ENCODE measurements around the gene MYH11. TPM values are rescaled to one million over a fixed set of nuclear protein-coding genes. Genes with fewer than 3 reads are reported as not detected.

The MYH11 gene
- total RNA-seq, 1 experiment from 2014 or later: not detected

- CTCF ChIA-PET: interaction anchor here (3.2 kb wide), 1 partner anchor 11 kb away, joined by 18 read pairs; no protein-coding TSS in a partner anchor
- no peaks in the 10 kb centered on the region for H3K27me3 Mint-ChIP-seq (ENCODE audit: insufficient read depth, unreplicated experiment)
Observed at GRCh38 chr16:15833541-15833940, 23.3 kb downstream of the MYH11 start.

GRCh38 chr16:15832241-15832640 is 24.6 kb downstream of the MYH11 start:
- no TSS peak for BruUV-seq (replicated peaks)
- peaks cover 3% of the 10 kb centered on the region for H3K27me3 Mint-ChIP-seq (ENCODE audit: insufficient read depth, unreplicated experiment)
- H3K36me3 Mint-ChIP-seq (ENCODE audit: insufficient read depth, unreplicated experiment): no peaks in the 10 kb centered on the region
- TF ChIP-seq CTCF (IDR thresholded peaks at IDR 0.05; ENCODE audit: unreplicated experiment): no peak
- no peak for DNase-seq (ENCODE audit: unreplicated experiment)
- ChIA-PET CTCF (interaction anchor here (3.2 kb wide), 1 partner anchor 10 kb away, joined by 18 read pairs; no protein-coding TSS in a partner anchor), POLR2A (no interaction called here)
- H3K4me3 Mint-ChIP-seq (ENCODE audit: unreplicated experiment): no peak overlapping the region
- intact Hi-C loops (cut with micrococcal nuclease): no loop called here
- no peaks in the 10 kb centered on the region for H3K9me3 Mint-ChIP-seq (ENCODE audit: unreplicated experiment)
- no peaks in the 10 kb centered on the region for H3K4me1 Mint-ChIP-seq (ENCODE audit: insufficient read depth, unreplicated experiment)
- no peak overlapping the region for H3K27ac Mint-ChIP-seq (ENCODE audit: low read depth, unreplicated experiment)

More at GRCh38 chr16:15833541-15833940, 23.3 kb downstream of the MYH11 start:
- no peaks in the 10 kb centered on the region for H3K4me1 Mint-ChIP-seq (ENCODE audit: insufficient read depth, unreplicated experiment)
- intact Hi-C loops (cut with micrococcal nuclease): no loop called here
- H3K36me3 Mint-ChIP-seq (ENCODE audit: insufficient read depth, unreplicated experiment): no peaks in the 10 kb centered on the region
- H3K9me3 Mint-ChIP-seq (ENCODE audit: unreplicated experiment): no peaks in the 10 kb centered on the region
- no peak for DNase-seq (ENCODE audit: unreplicated experiment)
- no peak overlapping the region for H3K27ac Mint-ChIP-seq (ENCODE audit: low read depth, unreplicated experiment)
- no TSS peak for BruUV-seq (replicated peaks)
- POLR2A ChIA-PET: interaction anchor here (0.7 kb wide), 1 partner anchor 352 kb away, joined by 3 read pairs; no protein-coding TSS in a partner anchor
- no peak for TF ChIP-seq CTCF (IDR thresholded peaks at IDR 0.05; ENCODE audit: unreplicated experiment)
- no peak overlapping the region for H3K4me3 Mint-ChIP-seq (ENCODE audit: unreplicated experiment)

- no peak for DNase-seq (ENCODE audit: unreplicated experiment)
- Mint-ChIP-seq H3K36me3 (ENCODE audit: insufficient read depth, unreplicated experiment) (no peaks in the 10 kb centered on the region), H3K9me3 (ENCODE audit: unreplicated experiment) (no peaks in the 10 kb centered on the region), H3K27ac (ENCODE audit: low read depth, unreplicated experiment) (no peak overlapping the region), H3K4me3 (ENCODE audit: unreplicated experiment) (no peak overlapping the region), H3K4me1 (ENCODE audit: insufficient read depth, unreplicated experiment) (no peaks in the 10 kb centered on the region), H3K27me3 (ENCODE audit: insufficient read depth, unreplicated experiment) (peaks cover 11% of the 10 kb centered on the region)
- BruUV-seq (replicated peaks): no TSS peak
- ChIA-PET CTCF (no interaction called here), POLR2A (no interaction called here)
- TF ChIP-seq CTCF (IDR thresholded peaks at IDR 0.05; ENCODE audit: unreplicated experiment): no peak
- intact Hi-C loops (cut with micrococcal nuclease): no loop called here
Observed at GRCh38 chr16:15830832-15831451, 25.9 kb downstream of the MYH11 start.

- H3K9me3 Mint-ChIP-seq (ENCODE audit: unreplicated experiment): no peaks in the 10 kb centered on the region
- ChIA-PET CTCF (no interaction called here), POLR2A (no interaction called here)
- H3K27me3 Mint-ChIP-seq (ENCODE audit: insufficient read depth, unreplicated experiment): peaks cover 21% of the 10 kb centered on the region
- H3K36me3 Mint-ChIP-seq (ENCODE audit: insufficient read depth, unreplicated experiment): no peaks in the 10 kb centered on the region
- no peaks in the 10 kb centered on the region for H3K4me1 Mint-ChIP-seq (ENCODE audit: insufficient read depth, unreplicated experiment)
- DNase-seq (ENCODE audit: unreplicated experiment): no peak
- no TSS peak for BruUV-seq (replicated peaks)
- no peak overlapping the region for H3K4me3 Mint-ChIP-seq (ENCODE audit: unreplicated experiment)
- H3K27ac Mint-ChIP-seq (ENCODE audit: low read depth, unreplicated experiment): no peak overlapping the region
- intact Hi-C loops (cut with micrococcal nuclease): no loop called here
- no peak for TF ChIP-seq CTCF (IDR thresholded peaks at IDR 0.05; ENCODE audit: unreplicated experiment)
Observed at GRCh38 chr16:15829460-15829859, 27.4 kb downstream of the MYH11 start.
